Upper lobe of left lung (tissue), 4 donors: Measurements from ENCODE around the gene KDM5B.

Experiments used
- CTCF ChIP-seq, 6 experiments: fragments of 450-650 bp in 4 of 6; fragments of 200-600 bp in 2 of 6; sonication (generic) in 2 of 6; IDR thresholded peaks; one replicate each; pipeline ENCODE4 v1.5.1; 2016 to 2019; ENCODE audit warnings: antibody characterized with exemption in 6 of 6
- POLR2A ChIP-seq, 4 donors: fragments of 450-650 bp; IDR thresholded peaks; one replicate each; pipeline ENCODE4 v1.5.1; 2016 to 2017; ENCODE audit warnings: antibody characterized with exemption in 4 of 4, mild to moderate bottlenecking in 2 of 4

DNA sequence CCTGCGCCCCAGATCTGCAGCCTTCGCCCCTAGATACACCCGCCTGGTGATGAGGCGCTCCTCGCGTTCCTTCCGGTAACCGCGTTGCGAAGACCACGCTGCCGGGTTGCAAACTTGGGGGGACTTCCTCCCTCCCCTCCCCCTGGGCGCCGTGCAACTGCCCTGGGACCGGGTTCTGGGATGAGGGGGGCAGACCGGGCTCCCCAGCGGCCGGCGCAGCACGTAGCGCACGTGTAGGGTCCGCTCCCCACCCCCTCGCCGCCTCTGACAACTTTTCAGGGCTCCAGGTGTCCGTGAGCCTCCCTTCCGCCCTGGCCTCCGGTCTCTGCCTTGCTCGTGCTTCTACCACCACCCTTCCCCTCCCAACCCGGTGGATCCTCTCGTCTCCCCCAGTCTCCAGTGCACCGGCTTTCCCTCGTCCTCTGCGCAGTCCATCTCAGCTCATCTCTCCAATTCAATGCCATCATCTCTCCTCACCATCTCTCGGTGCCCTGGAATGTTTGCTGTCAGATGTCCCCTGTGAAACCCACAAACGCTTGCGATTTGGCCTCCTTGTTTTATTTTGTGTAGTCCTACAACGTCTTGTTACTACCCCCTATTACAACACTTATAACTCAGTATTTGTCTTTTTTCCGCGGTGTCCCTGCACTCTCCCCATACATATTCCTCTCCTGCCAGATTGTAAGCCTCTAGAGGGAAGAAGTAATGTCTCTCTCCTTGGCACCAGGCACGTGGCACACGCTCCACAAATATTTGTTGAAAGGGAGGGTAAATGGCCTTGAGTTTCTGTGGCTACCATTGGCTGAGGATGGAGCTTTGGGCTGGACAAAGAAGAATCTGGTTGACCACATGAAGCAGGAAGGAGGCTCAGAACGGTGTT lies 3.3 kb upstream of the KDM5B start:
- TF ChIP-seq CTCF (IDR thresholded peaks at IDR 0.05), result no peak
- TF ChIP-seq POLR2A (IDR thresholded peaks at IDR 0.05), result no peak
